A673 (cell line): ENCODE results near the gene KLRG1.

Experiments used
- EZH2 ChIP-seq: fragments of 200-600 bp; sonication (generic); IDR thresholded peaks from 2 replicates; pipeline ENCODE4 v1.6.1; 2017; ENCODE audit warnings: borderline replicate concordance, low read depth, mild to moderate bottlenecking, mixed read lengths, antibody characterized with exemption, low read length; ENCODE audit not compliant: poor library complexity, severe bottlenecking
- TF ChIP-seq, protein P1 (sequence below): fragments of 300-800, 200-600 bp; sonication (generic); conservative IDR thresholded peaks from 2 replicates; pipeline ENCODE4 v1.5.1; 2017; ENCODE audit warnings: low read depth, mild to moderate bottlenecking, antibody characterized with exemption, low read length, moderate library complexity, mixed read lengths

DNA sequence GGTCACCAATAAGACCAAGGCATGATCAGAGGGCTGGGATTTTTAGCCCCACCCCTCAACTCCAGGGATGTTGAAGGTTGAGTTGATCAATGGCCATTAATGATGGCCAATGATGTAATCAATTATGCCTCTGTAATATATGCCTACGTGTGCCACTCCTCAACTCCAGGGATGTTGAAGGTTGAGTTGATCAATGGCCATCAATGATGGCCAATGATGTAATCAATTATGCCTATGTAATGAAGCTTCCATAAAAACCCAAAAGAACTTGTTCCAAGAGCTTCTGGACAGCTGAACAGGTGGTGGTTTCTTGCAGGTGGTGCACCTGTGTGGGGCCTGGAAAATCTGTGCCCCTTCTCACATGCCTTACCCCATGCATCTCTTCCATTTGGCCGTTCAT, 33.2 kb downstream of the KLRG1 start:
- TF ChIP-seq, protein P1, sequence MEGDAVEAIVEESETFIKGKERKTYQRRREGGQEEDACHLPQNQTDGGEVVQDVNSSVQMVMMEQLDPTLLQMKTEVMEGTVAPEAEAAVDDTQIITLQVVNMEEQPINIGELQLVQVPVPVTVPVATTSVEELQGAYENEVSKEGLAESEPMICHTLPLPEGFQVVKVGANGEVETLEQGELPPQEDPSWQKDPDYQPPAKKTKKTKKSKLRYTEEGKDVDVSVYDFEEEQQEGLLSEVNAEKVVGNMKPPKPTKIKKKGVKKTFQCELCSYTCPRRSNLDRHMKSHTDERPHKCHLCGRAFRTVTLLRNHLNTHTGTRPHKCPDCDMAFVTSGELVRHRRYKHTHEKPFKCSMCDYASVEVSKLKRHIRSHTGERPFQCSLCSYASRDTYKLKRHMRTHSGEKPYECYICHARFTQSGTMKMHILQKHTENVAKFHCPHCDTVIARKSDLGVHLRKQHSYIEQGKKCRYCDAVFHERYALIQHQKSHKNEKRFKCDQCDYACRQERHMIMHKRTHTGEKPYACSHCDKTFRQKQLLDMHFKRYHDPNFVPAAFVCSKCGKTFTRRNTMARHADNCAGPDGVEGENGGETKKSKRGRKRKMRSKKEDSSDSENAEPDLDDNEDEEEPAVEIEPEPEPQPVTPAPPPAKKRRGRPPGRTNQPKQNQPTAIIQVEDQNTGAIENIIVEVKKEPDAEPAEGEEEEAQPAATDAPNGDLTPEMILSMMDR: no peak
- TF ChIP-seq EZH2: no peak
